GM12878 (cell line): ENCODE results near the gene CDK4. TPM values are rescaled to one million over a fixed set of nuclear protein-coding genes. Genes with fewer than 3 reads are reported as not detected.

Experiments used
- ATAC-seq: fragments of 200-7000 bp; cut with Tn5 transposase; 3 replicates; pipeline ENCODE4 v1.9.1; 2020; ENCODE audit warnings: mild to moderate bottlenecking, moderate library complexity
- BruUV-seq: library from RNA; stranded (reverse); fragments of 400-500 nt; replicated peaks from 2 replicates; lab custom pipeline; 2021; lab: Mats Ljungman, UMichigan
- CTCF ChIA-PET: fragments of 300-600 bp; sonication (Branson Sonifier 250); formaldehyde crosslinking; extraction: SDS; loops from one replicate; lab custom pipeline; 2021; ENCODE audit warnings: inconsistent platforms; lab: Yijun Ruan, JAX
- POLR2A ChIA-PET: fragments of 350-600 bp; formaldehyde crosslinking; extraction: SDS; loops from one replicate; lab custom pipeline; 2021; ENCODE audit warnings: inconsistent platforms; lab: Charles Lee
- RAD21 ChIA-PET: fragments of 300-600 bp; sonication (Branson Sonifier 250); formaldehyde crosslinking; loops from one replicate; lab custom pipeline; 2023; ENCODE audit warnings: antibody characterized with exemption; ENCODE audit not compliant: unreplicated experiment; lab: Charles Lee
- SMC1A ChIA-PET: fragments of 300-600 bp; sonication (Branson Sonifier 250); formaldehyde crosslinking; loops from one replicate; lab custom pipeline; 2023; ENCODE audit not compliant: unreplicated experiment, uncharacterized antibody; lab: Charles Lee
- DNase-seq: peaks from one replicate; pipeline ENCODE4 v3.0.0-alpha.2; 2011; ENCODE audit warnings: low read depth, low spot score
- FAIRE-seq: peaks from 3 replicates; lab custom pipeline; 2011; peaks lifted over from hg19 to GRCh38; lab: Jason Lieb, UNC
- H2AFZ ChIP-seq: 2 replicates; pipeline ENCODE4 v1.6.0; 2011; ENCODE audit warnings: low read depth, low read length, control low read depth; ENCODE audit not compliant: control insufficient read depth
- H3K27ac ChIP-seq: 2 replicates; pipeline ENCODE4 v1.5.1; 2011; ENCODE audit warnings: control low read depth; ENCODE audit not compliant: control insufficient read depth, insufficient read depth
- H3K27me3 ChIP-seq, 2 experiments: replicated peaks in 1 of 2; 2 replicates each; pipeline versions ENCODE4 v1.6.0 to v1.6.1; 2011; ENCODE audit warnings: low read length in 1 of 2; ENCODE audit not compliant: control insufficient read depth in 2 of 2, insufficient read depth in 2 of 2
- H3K36me3 ChIP-seq, 2 experiments: 2 replicates each; pipeline ENCODE4 v1.5.1; 2011; ENCODE audit warnings: low read length in 1 of 2; ENCODE audit not compliant: control insufficient read depth in 2 of 2, insufficient read depth in 2 of 2
- H3K4me1 ChIP-seq: 2 replicates; pipeline ENCODE4 v1.6.1; 2011; ENCODE audit warnings: mild to moderate bottlenecking, low read length, moderate library complexity, mixed read lengths; ENCODE audit not compliant: control insufficient read depth, insufficient read depth
- H3K4me2 ChIP-seq: 2 replicates; pipeline ENCODE4 v1.6.0; 2011; ENCODE audit warnings: control low read depth; ENCODE audit not compliant: control insufficient read depth, insufficient read depth
- H3K4me3 ChIP-seq: fragments of 200-600 bp; sonication (generic); 2 replicates; pipeline ENCODE4 v1.5.1; 2016
- H3K79me2 ChIP-seq: 2 replicates; pipeline ENCODE4 v1.6.0; 2011; ENCODE audit warnings: low read length; ENCODE audit not compliant: control insufficient read depth, insufficient read depth
- H3K9ac ChIP-seq: 2 replicates; pipeline ENCODE4 v1.8.0; 2011; ENCODE audit warnings: low read length, control low read depth, mixed read lengths; ENCODE audit not compliant: control insufficient read depth, insufficient read depth
- H3K9me3 ChIP-seq: replicated peaks from 3 replicates; pipeline ENCODE4 v1.5.1; 2011; ENCODE audit warnings: mild to moderate bottlenecking, low read length; ENCODE audit not compliant: control insufficient read depth, insufficient read depth
- H4K20me1 ChIP-seq: 2 replicates; pipeline ENCODE4 v1.6.0; 2011; ENCODE audit not compliant: control insufficient read depth, insufficient read depth
- CREB1 ChIP-seq: IDR thresholded peaks from 2 replicates; pipeline ENCODE4 v1.6.1; 2012; ENCODE audit warnings: low read depth, mild to moderate bottlenecking, inconsistent platforms
- MTA2 ChIP-seq: fragments of 450-650 bp; IDR thresholded peaks from 2 replicates; pipeline ENCODE4 v1.6.1; 2016; ENCODE audit warnings: low read depth, mild to moderate bottlenecking, moderate library complexity
- NFIC ChIP-seq: IDR thresholded peaks from 2 replicates; pipeline ENCODE4 v1.6.1; 2012; ENCODE audit warnings: low read depth, mild to moderate bottlenecking, inconsistent platforms, low read length, moderate library complexity
- RB1 ChIP-seq: fragments of 450-650 bp; formaldehyde crosslinking; IDR thresholded peaks from 2 replicates; pipeline ENCODE4 v1.6.1; 2017; ENCODE audit warnings: mild to moderate bottlenecking, borderline replicate concordance
- SIN3A ChIP-seq: IDR thresholded peaks from 2 replicates; pipeline ENCODE4 v1.6.1; 2012; ENCODE audit warnings: low read depth, low read length, improper control_type of control experiment
- SUPT20H ChIP-seq: IDR thresholded peaks from 2 replicates; pipeline ENCODE4 v1.6.1; 2011; ENCODE audit warnings: low read depth, mild to moderate bottlenecking, low read length, moderate library complexity, borderline replicate concordance; ENCODE audit not compliant: control insufficient read depth
- TAF1 ChIP-seq: IDR thresholded peaks from 2 replicates; pipeline ENCODE4 v1.6.1; 2011; ENCODE audit warnings: mild to moderate bottlenecking, low read depth, low read length, borderline replicate concordance
- ZNF24 ChIP-seq: fragments of 450-650 bp; IDR thresholded peaks from 2 replicates; pipeline ENCODE4 v1.6.1; 2017; ENCODE audit warnings: antibody characterized with exemption, mild to moderate bottlenecking
- WGBS: methylation state at CpG from one replicate; pipeline ENCODE4 v1.1.6; 2016; ENCODE audit warnings: low lambda C conversion rate; ENCODE audit not compliant: insufficient replicate concordance, insufficient coverage; ENCODE audit errors: missing lambda C conversion rate; 5-methylcytosine and 5-hydroxymethylcytosine counted together
- in situ Hi-C: fragments of 300-500 bp; cut with MboI; formaldehyde crosslinking; loops from 9 replicates; pipeline ENCODE4 v1.14.3; 2018; ENCODE audit warnings: mixed read lengths
- intact Hi-C: fragments of 100-400 bp; cut with micrococcal nuclease; formaldehyde crosslinking; loops from one replicate; pipeline ENCODE4 v1.14.2; 2022; ENCODE audit not compliant: unreplicated experiment
- polyA plus RNA-seq, 11 experiments: library from polyadenylated mRNA; depleted of rRNA in 4 of 11; unstranded in 6 of 11; stranded (reverse) in 5 of 11; fragments of >200 nt; fragmentation: Nextera tagmentation in 4 of 11; fragmentation: Illumina TruSeq in 1 of 11; extraction: Ambion mirVana in 4 of 11; extraction: Trizol in 1 of 11; gene quantifications; 1 replicate in 1 of 11; 2 replicates in 10 of 11; pipeline versions ENCODE4 v1.2.1 to v1.2.3, GENCODE V29; 2011 to 2016; ENCODE audit warnings: inconsistent platforms in 2 of 11, missing spikeins in 2 of 11, low read depth in 1 of 11
- total RNA-seq, 4 experiments: library from RNA; depleted of rRNA in 3 of 4; stranded (reverse); fragments of >200 nt in 3 of 4; fragmentation: Illumina TruSeq in 1 of 4; extraction: Trizol in 1 of 4; gene quantifications; 2 replicates each; pipeline versions ENCODE4 v1.2.1 to v1.2.3, GENCODE V29; 2013 to 2021
- TF ChIP-seq, protein P1 (sequence below): IDR thresholded peaks from 2 replicates; pipeline ENCODE4 v1.6.1; 2012; ENCODE audit warnings: improper control_type of control experiment, low read depth, low read length; ENCODE audit not compliant: insufficient replicate concordance
- TF ChIP-seq, protein P2 (sequence below): IDR thresholded peaks from 2 replicates; pipeline ENCODE4 v1.6.1; 2011; ENCODE audit warnings: low read depth, low read length, improper control_type of control experiment, borderline replicate concordance

The CDK4 gene
- total and polyA plus RNA-seq, 10 of the 15 experiments (the other 5 are each of a cell fraction or from before 2014, with no cell fraction given): 26.1 to 385 (median 221) TPM

DNA sequence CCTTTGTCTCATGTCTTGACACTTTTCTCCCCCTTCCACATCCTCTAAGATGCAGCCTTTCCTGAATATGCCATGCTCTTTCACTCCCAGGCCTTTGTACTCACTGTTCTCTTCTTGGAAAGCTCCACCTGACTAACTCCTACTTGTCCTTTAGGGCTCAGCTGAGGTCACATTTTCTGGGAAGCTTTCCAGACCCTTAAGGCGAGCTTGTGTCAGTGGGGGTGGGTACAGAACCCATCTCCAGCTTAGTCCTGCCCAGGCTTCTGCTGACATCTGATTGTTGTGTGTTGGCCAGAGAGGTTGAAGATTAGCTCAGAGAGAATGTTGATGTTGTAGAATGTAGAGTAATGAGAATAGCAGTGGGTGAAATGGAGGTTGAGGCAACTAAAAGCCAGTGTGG lies 27.6 kb upstream of the CDK4 start (continued):
- no peak for TF ChIP-seq ZNF24
- TF ChIP-seq, protein P1, sequence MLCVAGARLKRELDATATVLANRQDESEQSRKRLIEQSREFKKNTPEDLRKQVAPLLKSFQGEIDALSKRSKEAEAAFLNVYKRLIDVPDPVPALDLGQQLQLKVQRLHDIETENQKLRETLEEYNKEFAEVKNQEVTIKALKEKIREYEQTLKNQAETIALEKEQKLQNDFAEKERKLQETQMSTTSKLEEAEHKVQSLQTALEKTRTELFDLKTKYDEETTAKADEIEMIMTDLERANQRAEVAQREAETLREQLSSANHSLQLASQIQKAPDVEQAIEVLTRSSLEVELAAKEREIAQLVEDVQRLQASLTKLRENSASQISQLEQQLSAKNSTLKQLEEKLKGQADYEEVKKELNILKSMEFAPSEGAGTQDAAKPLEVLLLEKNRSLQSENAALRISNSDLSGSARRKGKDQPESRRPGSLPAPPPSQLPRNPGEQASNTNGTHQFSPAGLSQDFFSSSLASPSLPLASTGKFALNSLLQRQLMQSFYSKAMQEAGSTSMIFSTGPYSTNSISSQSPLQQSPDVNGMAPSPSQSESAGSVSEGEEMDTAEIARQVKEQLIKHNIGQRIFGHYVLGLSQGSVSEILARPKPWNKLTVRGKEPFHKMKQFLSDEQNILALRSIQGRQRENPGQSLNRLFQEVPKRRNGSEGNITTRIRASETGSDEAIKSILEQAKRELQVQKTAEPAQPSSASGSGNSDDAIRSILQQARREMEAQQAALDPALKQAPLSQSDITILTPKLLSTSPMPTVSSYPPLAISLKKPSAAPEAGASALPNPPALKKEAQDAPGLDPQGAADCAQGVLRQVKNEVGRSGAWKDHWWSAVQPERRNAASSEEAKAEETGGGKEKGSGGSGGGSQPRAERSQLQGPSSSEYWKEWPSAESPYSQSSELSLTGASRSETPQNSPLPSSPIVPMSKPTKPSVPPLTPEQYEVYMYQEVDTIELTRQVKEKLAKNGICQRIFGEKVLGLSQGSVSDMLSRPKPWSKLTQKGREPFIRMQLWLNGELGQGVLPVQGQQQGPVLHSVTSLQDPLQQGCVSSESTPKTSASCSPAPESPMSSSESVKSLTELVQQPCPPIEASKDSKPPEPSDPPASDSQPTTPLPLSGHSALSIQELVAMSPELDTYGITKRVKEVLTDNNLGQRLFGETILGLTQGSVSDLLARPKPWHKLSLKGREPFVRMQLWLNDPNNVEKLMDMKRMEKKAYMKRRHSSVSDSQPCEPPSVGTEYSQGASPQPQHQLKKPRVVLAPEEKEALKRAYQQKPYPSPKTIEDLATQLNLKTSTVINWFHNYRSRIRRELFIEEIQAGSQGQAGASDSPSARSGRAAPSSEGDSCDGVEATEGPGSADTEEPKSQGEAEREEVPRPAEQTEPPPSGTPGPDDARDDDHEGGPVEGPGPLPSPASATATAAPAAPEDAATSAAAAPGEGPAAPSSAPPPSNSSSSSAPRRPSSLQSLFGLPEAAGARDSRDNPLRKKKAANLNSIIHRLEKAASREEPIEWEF: no peak

DNA sequence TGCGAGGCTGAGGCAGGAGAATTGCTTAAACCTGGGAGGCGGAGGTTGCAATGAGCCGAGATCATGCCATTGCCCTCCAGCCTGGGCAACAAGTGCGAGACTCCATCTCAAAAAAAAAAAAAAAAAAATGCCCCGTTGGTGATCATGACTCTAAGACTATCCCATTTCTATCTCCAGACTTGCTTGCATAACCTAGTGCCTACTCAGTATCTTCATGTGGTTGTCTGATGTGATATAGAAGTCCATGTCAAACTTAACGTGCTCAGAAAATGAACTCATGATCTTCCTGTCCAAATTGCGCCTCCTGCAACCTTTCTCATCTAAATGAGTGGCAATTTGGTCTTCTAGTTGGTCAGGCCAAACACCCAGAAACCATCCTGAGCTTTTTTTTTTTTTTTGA lies 25.8 kb upstream of the CDK4 start:
- POLR2A ChIA-PET: no interaction called here
- SMC1A ChIA-PET: no interaction called here
- no peaks in the 10 kb centered on the region for H3K36me3 ChIP-seq
- 91% methylated on average over 6 of the region's 7 CpGs for WGBS
- peaks cover 9% of the 10 kb centered on the region for H3K4me1 ChIP-seq
- H4K20me1 ChIP-seq: no peaks in the 10 kb centered on the region
- no peaks in the 10 kb centered on the region for H3K9me3 ChIP-seq
- in situ Hi-C loops (no loop called here), intact Hi-C loops (no loop called here)
- no peak for FAIRE-seq
- no peak overlapping the region for H2AFZ ChIP-seq
- no peak overlapping the region for H3K9ac ChIP-seq
- no peak overlapping the region for H3K4me3 ChIP-seq
- peaks cover 4% of the 10 kb centered on the region for H3K79me2 ChIP-seq
- no TSS peak for BruUV-seq
- no peak for ATAC-seq
- CTCF ChIA-PET: interaction anchor here (1.2 to 2.1 kb wide), 2 partner anchors 18 to 25 kb away, joined by 4 to 9 read pairs; no protein-coding TSS in a partner anchor
- H3K27me3 ChIP-seq: no peaks in the 10 kb centered on the region
- TF ChIP-seq CREB1 (no peak), MTA2 (no peak), SUPT20H (no peak), NFIC (no peak), SIN3A (no peak), RB1 (no peak), TAF1 (no peak)
- TF ChIP-seq, protein P2, sequence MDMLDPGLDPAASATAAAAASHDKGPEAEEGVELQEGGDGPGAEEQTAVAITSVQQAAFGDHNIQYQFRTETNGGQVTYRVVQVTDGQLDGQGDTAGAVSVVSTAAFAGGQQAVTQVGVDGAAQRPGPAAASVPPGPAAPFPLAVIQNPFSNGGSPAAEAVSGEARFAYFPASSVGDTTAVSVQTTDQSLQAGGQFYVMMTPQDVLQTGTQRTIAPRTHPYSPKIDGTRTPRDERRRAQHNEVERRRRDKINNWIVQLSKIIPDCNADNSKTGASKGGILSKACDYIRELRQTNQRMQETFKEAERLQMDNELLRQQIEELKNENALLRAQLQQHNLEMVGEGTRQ: no peak
- no peak for DNase-seq
- H3K27ac ChIP-seq: no peak overlapping the region
- RAD21 ChIA-PET: interaction anchor here (0.6 kb wide), 1 partner anchor 127 kb away, joined by 4 read pairs; no protein-coding TSS in a partner anchor
- H3K4me2 ChIP-seq: no peak overlapping the region
